ENCODE measurements around the gene GPR37L1.

Gene GPR37L1

GRCh38 chr1:202086579-202087350, 36.0 kb upstream of the GPR37L1 start:
- peak overlapping the region; percentile 90 for H3K27ac ChIP-seq (ENCODE audit: low read depth, low read length)
- peak overlapping the region; percentile 9 to 63 for H3K9ac ChIP-seq (ENCODE audit: low read depth in 1 of 2, low read length in 2 of 2)
- H3K27me3 ChIP-seq (ENCODE audit: control insufficient read depth in 1 of 2, insufficient read depth in 2 of 2, low read length in 2 of 2): no peaks in the 10 kb centered on the region
- H3K4me3 ChIP-seq (ENCODE audit: low read depth in 1 of 2, low read length in 2 of 2): no peak overlapping the region
- peaks cover 33 to 45% of the 10 kb centered on the region in 2 donors for H3K4me1 ChIP-seq (ENCODE audit: control insufficient read depth in 1 of 2, insufficient read depth in 2 of 2, low read length in 2 of 2)
- H3K36me3 ChIP-seq (ENCODE audit: control insufficient read depth in 1 of 2, insufficient read depth in 2 of 2, low read length in 2 of 2): no peaks in the 10 kb centered on the region
- no peaks in the 10 kb centered on the region for H3K9me3 ChIP-seq (ENCODE audit: control insufficient read depth in 1 of 2, low read length in 2 of 2)

GRCh38 chr1:202088206-202088605, 34.5 kb upstream of the GPR37L1 start:
- Histone ChIP-seq H3K9ac (ENCODE audit: low read depth in 1 of 2, low read length in 2 of 2) (peak overlapping the region in 1 of 2 donors; percentile 39), H3K27me3 (ENCODE audit: control insufficient read depth in 1 of 2, insufficient read depth in 2 of 2, low read length in 2 of 2) (no peaks in the 10 kb centered on the region), H3K36me3 (ENCODE audit: control insufficient read depth in 1 of 2, insufficient read depth in 2 of 2, low read length in 2 of 2) (no peaks in the 10 kb centered on the region), H3K4me3 (ENCODE audit: low read depth in 1 of 2, low read length in 2 of 2) (no peak overlapping the region), H3K27ac (ENCODE audit: low read depth, low read length) (no peak overlapping the region), H3K4me1 (ENCODE audit: control insufficient read depth in 1 of 2, insufficient read depth in 2 of 2, low read length in 2 of 2) (peaks cover 31 to 39% of the 10 kb centered on the region in 2 donors), H3K9me3 (ENCODE audit: control insufficient read depth in 1 of 2, low read length in 2 of 2) (no peaks in the 10 kb centered on the region)

- no peak overlapping the region for H3K9ac ChIP-seq (ENCODE audit: low read depth in 1 of 2, low read length in 2 of 2)
- no peaks in the 10 kb centered on the region for H3K36me3 ChIP-seq (ENCODE audit: control insufficient read depth in 1 of 2, insufficient read depth in 2 of 2, low read length in 2 of 2)
- H3K27me3 ChIP-seq (ENCODE audit: control insufficient read depth in 1 of 2, insufficient read depth in 2 of 2, low read length in 2 of 2): no peaks in the 10 kb centered on the region
- peaks cover 13 to 23% of the 10 kb centered on the region in 2 donors for H3K4me1 ChIP-seq (ENCODE audit: control insufficient read depth in 1 of 2, insufficient read depth in 2 of 2, low read length in 2 of 2)
- no peak overlapping the region for H3K4me3 ChIP-seq (ENCODE audit: low read depth in 1 of 2, low read length in 2 of 2)
- no peaks in the 10 kb centered on the region for H3K9me3 ChIP-seq (ENCODE audit: control insufficient read depth in 1 of 2, low read length in 2 of 2)
- H3K27ac ChIP-seq (ENCODE audit: low read depth, low read length): no peak overlapping the region
These were observed 31.7 kb upstream of the GPR37L1 start for GRCh38 chr1:202090994-202091393.

GRCh38 chr1:202093858-202094257, 28.9 kb upstream of the GPR37L1 start:
- Histone ChIP-seq H3K27ac (ENCODE audit: low read depth, low read length) (no peak overlapping the region), H3K36me3 (ENCODE audit: control insufficient read depth in 1 of 2, insufficient read depth in 2 of 2, low read length in 2 of 2) (no peaks in the 10 kb centered on the region), H3K4me1 (ENCODE audit: control insufficient read depth in 1 of 2, insufficient read depth in 2 of 2, low read length in 2 of 2) (no peaks in the 10 kb centered on the region), H3K9ac (ENCODE audit: low read depth in 1 of 2, low read length in 2 of 2) (no peak overlapping the region), H3K4me3 (ENCODE audit: low read depth in 1 of 2, low read length in 2 of 2) (no peak overlapping the region), H3K27me3 (ENCODE audit: control insufficient read depth in 1 of 2, insufficient read depth in 2 of 2, low read length in 2 of 2) (no peaks in the 10 kb centered on the region), H3K9me3 (ENCODE audit: control insufficient read depth in 1 of 2, low read length in 2 of 2) (no peaks in the 10 kb centered on the region)

GRCh38 chr1:202101184-202101583, 21.5 kb upstream of the GPR37L1 start:
- no peak overlapping the region for H3K9ac ChIP-seq (ENCODE audit: low read depth in 1 of 2, low read length in 2 of 2)
- no peak overlapping the region for H3K4me3 ChIP-seq (ENCODE audit: low read depth in 1 of 2, low read length in 2 of 2)
- no peaks in the 10 kb centered on the region for H3K36me3 ChIP-seq (ENCODE audit: control insufficient read depth in 1 of 2, insufficient read depth in 2 of 2, low read length in 2 of 2)
- H3K27me3 ChIP-seq (ENCODE audit: control insufficient read depth in 1 of 2, insufficient read depth in 2 of 2, low read length in 2 of 2): no peaks in the 10 kb centered on the region
- H3K9me3 ChIP-seq (ENCODE audit: control insufficient read depth in 1 of 2, low read length in 2 of 2): no peaks in the 10 kb centered on the region
- peaks cover 8 to 17% of the 10 kb centered on the region in 2 donors for H3K4me1 ChIP-seq (ENCODE audit: control insufficient read depth in 1 of 2, insufficient read depth in 2 of 2, low read length in 2 of 2)
- no peak overlapping the region for H3K27ac ChIP-seq (ENCODE audit: low read depth, low read length)

GRCh38 chr1:202104073-202104472, 18.6 kb upstream of the GPR37L1 start:
- H3K27ac ChIP-seq (ENCODE audit: low read depth, low read length): no peak overlapping the region
- no peaks in the 10 kb centered on the region for H3K27me3 ChIP-seq (ENCODE audit: control insufficient read depth in 1 of 2, insufficient read depth in 2 of 2, low read length in 2 of 2)
- no peaks in the 10 kb centered on the region for H3K36me3 ChIP-seq (ENCODE audit: control insufficient read depth in 1 of 2, insufficient read depth in 2 of 2, low read length in 2 of 2)
- no peak overlapping the region for H3K4me3 ChIP-seq (ENCODE audit: low read depth in 1 of 2, low read length in 2 of 2)
- H3K9me3 ChIP-seq (ENCODE audit: control insufficient read depth in 1 of 2, low read length in 2 of 2): no peaks in the 10 kb centered on the region
- no peak overlapping the region for H3K9ac ChIP-seq (ENCODE audit: low read depth in 1 of 2, low read length in 2 of 2)
- H3K4me1 ChIP-seq (ENCODE audit: control insufficient read depth in 1 of 2, insufficient read depth in 2 of 2, low read length in 2 of 2): peaks cover 32 to 38% of the 10 kb centered on the region in 2 donors

- peak overlapping the region; percentile 79 to 82 for H3K9ac ChIP-seq (ENCODE audit: low read depth in 1 of 2, low read length in 2 of 2)
- no peaks in the 10 kb centered on the region for H3K36me3 ChIP-seq (ENCODE audit: control insufficient read depth in 1 of 2, insufficient read depth in 2 of 2, low read length in 2 of 2)
- H3K9me3 ChIP-seq (ENCODE audit: control insufficient read depth in 1 of 2, low read length in 2 of 2): no peaks in the 10 kb centered on the region
- no peak overlapping the region for H3K4me3 ChIP-seq (ENCODE audit: low read depth in 1 of 2, low read length in 2 of 2)
- H3K4me1 ChIP-seq (ENCODE audit: control insufficient read depth in 1 of 2, insufficient read depth in 2 of 2, low read length in 2 of 2): peaks cover 42 to 48% of the 10 kb centered on the region in 2 donors
- peak overlapping the region; percentile 98 for H3K27ac ChIP-seq (ENCODE audit: low read depth, low read length)
- H3K27me3 ChIP-seq (ENCODE audit: control insufficient read depth in 1 of 2, insufficient read depth in 2 of 2, low read length in 2 of 2): no peaks in the 10 kb centered on the region
These were observed 17.0 kb upstream of the GPR37L1 start for GRCh38 chr1:202105571-202106339.

- Histone ChIP-seq H3K4me3 (ENCODE audit: low read depth in 1 of 2, low read length in 2 of 2) (peak overlapping the region; percentile 38 to 48), H3K27ac (ENCODE audit: low read depth, low read length) (peak overlapping the region; percentile 98), H3K36me3 (ENCODE audit: control insufficient read depth in 1 of 2, insufficient read depth in 2 of 2, low read length in 2 of 2) (no peaks in the 10 kb centered on the region), H3K27me3 (ENCODE audit: control insufficient read depth in 1 of 2, insufficient read depth in 2 of 2, low read length in 2 of 2) (no peaks in the 10 kb centered on the region), H3K9ac (ENCODE audit: low read depth in 1 of 2, low read length in 2 of 2) (peak overlapping the region; percentile 79 to 95), H3K4me1 (ENCODE audit: control insufficient read depth in 1 of 2, insufficient read depth in 2 of 2, low read length in 2 of 2) (peaks cover 42 to 48% of the 10 kb centered on the region in 2 donors), H3K9me3 (ENCODE audit: control insufficient read depth in 1 of 2, low read length in 2 of 2) (no peaks in the 10 kb centered on the region)
These were observed 16.1 kb upstream of the GPR37L1 start for GRCh38 chr1:202106340-202107254.

GRCh38 chr1:202107321-202107761, 15.4 kb upstream of the GPR37L1 start:
- peaks cover 42 to 48% of the 10 kb centered on the region in 2 donors for H3K4me1 ChIP-seq (ENCODE audit: control insufficient read depth in 1 of 2, insufficient read depth in 2 of 2, low read length in 2 of 2)
- no peaks in the 10 kb centered on the region for H3K9me3 ChIP-seq (ENCODE audit: control insufficient read depth in 1 of 2, low read length in 2 of 2)
- H3K9ac ChIP-seq (ENCODE audit: low read depth in 1 of 2, low read length in 2 of 2): peak overlapping the region; percentile 79 to 95
- H3K27me3 ChIP-seq (ENCODE audit: control insufficient read depth in 1 of 2, insufficient read depth in 2 of 2, low read length in 2 of 2): no peaks in the 10 kb centered on the region
- no peaks in the 10 kb centered on the region for H3K36me3 ChIP-seq (ENCODE audit: control insufficient read depth in 1 of 2, insufficient read depth in 2 of 2, low read length in 2 of 2)
- no peak overlapping the region for H3K4me3 ChIP-seq (ENCODE audit: low read depth in 1 of 2, low read length in 2 of 2)
- H3K27ac ChIP-seq (ENCODE audit: low read depth, low read length): peak overlapping the region; percentile 98

Measured in duodenal mucosa (tissue), 2 donors.